ENCODE data around the gene SLC38A10. TPM values are rescaled to one million over a fixed set of nuclear protein-coding genes. Genes with fewer than 3 reads are reported as not detected.

The SLC38A10 gene
- total RNA-seq, 1 donor from 2014 or later = 71.6 TPM

DNA sequence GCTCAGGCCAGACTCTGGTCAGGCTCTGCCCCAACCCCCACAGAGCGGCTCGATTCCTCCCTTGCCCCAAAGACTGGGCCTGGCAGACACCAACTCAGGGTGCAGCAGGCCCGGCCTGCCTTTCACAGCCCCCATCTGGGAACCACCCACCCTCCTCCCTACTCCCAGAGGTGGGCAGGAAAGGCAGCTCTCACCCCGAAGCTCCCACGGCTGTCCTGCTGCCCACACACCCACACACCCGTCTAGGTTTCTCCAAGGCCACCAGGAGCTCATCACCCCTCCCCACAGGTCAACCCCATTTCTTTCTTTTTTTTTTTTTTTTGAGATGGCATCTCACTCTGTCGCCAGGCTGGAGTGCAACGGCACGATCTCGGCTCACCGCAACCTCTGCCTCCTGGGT, 76.1 kb downstream of the SLC38A10 start:
- TF ChIP-seq CTCF (conservative IDR thresholded peaks at IDR 0.05; ENCODE audit: low read depth, low read length) = no peak
- H3K4me3 ChIP-seq (ENCODE audit: low read depth, low read length) = no peak overlapping the region
- no peak for DNase-seq (ENCODE audit: low read depth)

DNA sequence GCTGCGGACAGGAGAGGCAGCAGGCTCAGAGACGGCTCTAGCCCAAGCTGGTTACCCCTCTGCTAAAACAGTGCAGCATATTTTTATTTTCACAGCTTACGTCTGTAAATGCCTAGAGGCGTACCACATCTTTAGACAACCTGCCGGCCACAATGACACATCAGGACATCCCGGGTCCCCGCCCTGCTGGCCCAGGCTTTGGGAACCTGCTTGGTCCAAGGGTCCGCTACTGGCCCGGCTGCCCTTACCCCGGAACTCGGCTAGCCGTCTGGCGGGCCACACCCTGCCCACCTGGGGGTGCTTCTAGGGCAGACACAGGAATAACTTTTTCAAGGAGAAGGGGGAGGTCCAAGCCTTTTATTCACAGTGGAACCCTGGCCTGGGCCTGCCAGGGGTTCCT, 76.6 kb downstream of the SLC38A10 start:
- TF ChIP-seq CTCF (conservative IDR thresholded peaks at IDR 0.05; ENCODE audit: low read depth, low read length) = no peak
- no peak overlapping the region for H3K4me3 ChIP-seq (ENCODE audit: low read depth, low read length)
- DNase-seq (ENCODE audit: low read depth) = no peak

DNA sequence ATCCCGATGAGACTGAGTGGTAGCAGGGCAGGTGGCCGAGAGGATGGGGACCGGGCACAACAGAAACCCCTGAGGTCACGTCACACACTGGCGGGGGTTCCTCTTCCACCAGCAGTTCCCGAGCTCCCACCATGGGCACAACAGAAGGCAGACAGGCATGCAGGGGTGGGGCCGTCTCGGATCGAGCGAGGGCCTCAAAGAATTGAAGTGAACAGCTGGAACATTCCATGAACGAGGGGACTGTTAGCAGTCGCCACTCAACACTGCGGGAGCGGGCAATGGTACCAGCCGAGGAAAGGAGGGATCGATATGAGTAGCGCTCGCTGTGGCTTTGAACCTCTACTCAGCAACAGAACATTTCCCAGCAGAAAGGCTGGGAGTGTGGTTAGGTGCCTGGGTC, 77.6 kb downstream of the SLC38A10 start:
- TF ChIP-seq CTCF (conservative IDR thresholded peaks at IDR 0.05; ENCODE audit: low read depth, low read length) = no peak
- no peak overlapping the region for H3K4me3 ChIP-seq (ENCODE audit: low read depth, low read length)
- no peak for DNase-seq (ENCODE audit: low read depth)

GRCh38 chr17:81213978-81214377, 81.1 kb downstream of the SLC38A10 start:
- no peak overlapping the region for H3K4me3 ChIP-seq (ENCODE audit: low read depth, low read length)
- DNase-seq (ENCODE audit: low read depth) = no peak
- no peak for TF ChIP-seq CTCF (conservative IDR thresholded peaks at IDR 0.05; ENCODE audit: low read depth, low read length)

- no peak for TF ChIP-seq CTCF (conservative IDR thresholded peaks at IDR 0.05; ENCODE audit: low read depth, low read length)
- no peak overlapping the region for H3K4me3 ChIP-seq (ENCODE audit: low read depth, low read length)
- DNase-seq (ENCODE audit: low read depth) = no peak
These were observed 82.7 kb downstream of the SLC38A10 start for GRCh38 chr17:81212365-81212764.

DNA sequence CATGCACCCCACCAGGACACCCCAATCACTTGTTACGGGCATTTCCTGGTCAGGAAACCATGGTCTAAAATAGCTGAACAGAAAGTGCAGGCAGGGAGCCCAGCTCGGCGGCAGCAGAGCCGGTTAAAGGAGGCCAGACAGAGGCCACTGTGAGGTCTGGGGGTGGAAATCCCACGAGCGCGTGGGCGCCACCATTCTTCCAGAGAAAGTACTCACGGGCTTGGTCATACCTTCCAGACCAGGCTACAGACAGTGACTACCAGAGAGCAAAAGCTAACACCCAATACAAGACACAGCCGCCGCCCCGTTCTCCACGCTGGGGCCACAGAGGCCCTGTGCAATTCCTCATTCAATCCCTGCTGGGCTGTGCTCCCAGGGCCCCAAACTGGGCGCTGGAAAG, 84.2 kb downstream of the SLC38A10 start:
- TF ChIP-seq CTCF (conservative IDR thresholded peaks at IDR 0.05; ENCODE audit: low read depth, low read length) = no peak
- DNase-seq (ENCODE audit: low read depth) = no peak
- no peak overlapping the region for H3K4me3 ChIP-seq (ENCODE audit: low read depth, low read length)

DNA sequence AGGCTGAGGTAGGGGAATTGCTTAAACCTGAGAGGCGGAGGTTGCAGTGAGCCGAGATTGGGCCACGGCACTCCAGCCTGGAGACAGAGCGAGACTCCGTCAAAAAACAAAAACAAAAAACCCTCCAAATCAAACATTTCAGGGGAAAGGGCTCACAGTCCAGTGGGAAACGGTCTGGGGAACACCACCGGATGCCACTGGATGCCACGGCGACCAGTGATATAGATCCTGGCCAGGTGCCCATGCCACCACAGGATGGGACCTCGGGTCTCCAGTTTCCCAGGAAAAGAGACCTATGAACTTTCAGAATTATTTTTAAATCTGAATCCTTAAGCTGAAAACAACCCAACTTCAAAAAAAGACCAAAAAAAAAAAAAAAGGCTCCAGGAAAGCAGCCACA, 84.6 kb downstream of the SLC38A10 start:
- TF ChIP-seq CTCF (conservative IDR thresholded peaks at IDR 0.05; ENCODE audit: low read depth, low read length) = no peak
- H3K4me3 ChIP-seq (ENCODE audit: low read depth, low read length) = no peak overlapping the region
- DNase-seq (ENCODE audit: low read depth) = no peak
